A549 (cell line): Measurements from ENCODE around the gene EPB41L2.

ENCODE experiments used
- CEBPB ChIP-seq, 2 experiments: fragments of >200 bp in 1 of 2; sonication (Bioruptor Twin) in 1 of 2; formaldehyde crosslinking in 1 of 2; IDR thresholded peaks; 2 replicates each; pipeline ENCODE4 v1.6.1; 2012 to 2016
- MAZ ChIP-seq: fragments of 150-350 bp; IDR thresholded peaks from 2 replicates; pipeline ENCODE4 v1.6.1; 2014; ENCODE audit warnings: antibody characterized with exemption, low read depth, low read length, borderline replicate concordance
- POLR2A ChIP-seq: IDR thresholded peaks from 2 replicates; pipeline ENCODE4 v1.6.1; 2012; ENCODE audit warnings: mild to moderate bottlenecking, low read length

DNA sequence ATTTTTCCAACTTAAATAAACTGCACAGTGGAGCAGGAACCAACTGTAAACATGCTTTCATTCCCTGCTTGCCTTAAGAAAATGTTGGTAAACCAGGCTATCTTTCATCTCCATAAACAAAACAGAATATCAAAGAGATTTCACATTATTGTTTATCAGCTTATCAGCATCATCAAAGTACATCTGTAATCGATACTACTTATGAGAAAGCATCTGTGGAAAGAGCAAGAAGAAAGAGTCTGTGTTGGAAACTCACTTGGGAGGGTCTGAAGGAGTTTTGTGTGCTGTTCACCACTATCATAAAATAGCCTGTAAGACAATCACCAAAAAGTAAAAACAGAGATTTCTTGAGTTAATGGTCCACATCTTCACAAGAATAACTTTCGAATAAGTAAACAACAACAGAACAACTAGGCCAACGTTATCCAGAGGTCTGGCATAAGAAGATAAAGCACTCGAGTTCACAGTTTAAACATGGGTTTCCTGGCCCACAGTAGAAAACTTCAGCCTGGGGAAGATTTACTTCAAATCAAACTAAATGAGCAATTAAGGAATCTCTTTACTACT is 47.9 kb downstream of the EPB41L2 start:
- TF ChIP-seq POLR2A (no peak), MAZ (no peak), CEBPB (IDR thresholded peaks at IDR 0.05) (no peak)
